Loucy (cell line): ENCODE data around the gene PRIMPOL.
"Not testable (repeated sequence)": the region's sequence is repeated elsewhere in the genome, so short reads cannot be mapped to it uniquely, and the experiment has no call there.

Experiments
- H2AFZ ChIP-seq: fragments of 200-600 bp; sonication (generic); 2 replicates; pipeline ENCODE4 v1.6.0; 2016; ENCODE audit warnings: antibody characterized with exemption, mild to moderate bottlenecking, low read length, moderate library complexity
- H3F3A ChIP-seq: fragments of 200-600 bp; 2 replicates; pipeline ENCODE4 v1.6.0; 2016; ENCODE audit warnings: antibody characterized with exemption, low read depth, mild to moderate bottlenecking
- H3K27me3 ChIP-seq: fragments of 200-600 bp; sonication (generic); 2 replicates; pipeline ENCODE4 v1.6.1; 2014; ENCODE audit warnings: low read length, mild to moderate bottlenecking; ENCODE audit not compliant: insufficient read depth, poor library complexity, severe bottlenecking
- H3K36me3 ChIP-seq: fragments of 200-600 bp; sonication (generic); 2 replicates; pipeline ENCODE4 v1.6.1; 2016; ENCODE audit warnings: low read length; ENCODE audit not compliant: insufficient read depth
- H3K4me1 ChIP-seq: fragments of 200-600 bp; sonication (generic); 2 replicates; pipeline ENCODE4 v1.5.1; 2014; ENCODE audit warnings: low read length, mild to moderate bottlenecking; ENCODE audit not compliant: insufficient read depth, poor library complexity, severe bottlenecking
- H3K4me2 ChIP-seq: fragments of 200-600 bp; sonication (generic); 2 replicates; pipeline ENCODE4 v1.6.0; 2014; ENCODE audit warnings: antibody characterized with exemption, low read length, low read depth, mild to moderate bottlenecking; ENCODE audit not compliant: poor library complexity, severe bottlenecking
- H3K4me3 ChIP-seq: fragments of 200-600 bp; sonication (generic); 2 replicates; pipeline ENCODE4 v1.5.1; 2014; ENCODE audit warnings: low read length, mild to moderate bottlenecking, mixed read lengths; ENCODE audit not compliant: poor library complexity, severe bottlenecking
- H3K79me2 ChIP-seq: fragments of 200-600 bp; sonication (generic); 2 replicates; pipeline ENCODE4 v1.6.1; 2014; ENCODE audit warnings: low read length; ENCODE audit not compliant: insufficient read depth
- H3K9ac ChIP-seq: fragments of 200-600 bp; sonication (generic); 2 replicates; pipeline ENCODE4 v1.6.0; 2014; ENCODE audit warnings: mild to moderate bottlenecking, low read depth, low read length, moderate library complexity; ENCODE audit not compliant: poor library complexity, severe bottlenecking
- H3K9me2 ChIP-seq: fragments of 200-600 bp; sonication (generic); replicated peaks from 2 replicates; pipeline ENCODE4 v1.6.1; 2016; ENCODE audit warnings: low read depth, low read length, mixed read lengths
- H3K9me3 ChIP-seq: fragments of 200-600 bp; sonication (generic); 2 replicates; pipeline ENCODE4 v1.6.1; 2014; ENCODE audit warnings: mild to moderate bottlenecking, antibody characterized with exemption, low read length, low read depth; ENCODE audit not compliant: insufficient read depth
- H4K20me1 ChIP-seq: fragments of 200-600 bp; sonication (generic); 2 replicates; pipeline ENCODE4 v1.6.0; 2014; ENCODE audit warnings: antibody characterized with exemption, low read length, mild to moderate bottlenecking; ENCODE audit not compliant: insufficient read depth, poor library complexity, severe bottlenecking
- EZH2phosphoT487 ChIP-seq: fragments of 200-600 bp; IDR thresholded peaks from 2 replicates; pipeline ENCODE4 v1.6.1; 2018; ENCODE audit warnings: antibody characterized with exemption, mild to moderate bottlenecking, moderate library complexity, borderline replicate concordance
- TF ChIP-seq, protein P1 (sequence below): fragments of 200-600 bp; sonication (generic); conservative IDR thresholded peaks from 2 replicates; pipeline ENCODE4 v1.5.1; 2014; ENCODE audit warnings: mild to moderate bottlenecking, antibody characterized with exemption, low read length

Gene PRIMPOL

DNA sequence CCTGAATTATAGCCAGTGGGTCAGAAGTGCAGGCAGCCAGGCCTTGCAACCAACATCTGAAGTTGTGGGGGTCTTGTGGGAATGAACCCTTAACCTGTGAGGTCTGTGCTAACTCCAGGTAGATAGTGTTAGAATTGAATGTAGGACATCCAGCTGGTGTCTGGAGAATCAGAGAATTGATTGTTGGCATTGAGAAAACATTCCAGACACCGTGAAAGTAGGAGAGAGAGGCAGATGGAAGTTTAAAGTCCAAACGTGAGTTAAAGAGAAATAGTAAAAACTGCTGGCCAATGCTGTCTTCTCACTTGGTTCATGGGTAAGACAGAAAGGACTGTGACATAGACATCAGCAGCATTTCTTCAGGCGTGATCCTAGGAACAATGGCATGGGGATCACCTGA lies 28.0 kb upstream of the PRIMPOL start:
- Histone ChIP-seq H2AFZ (no peak overlapping the region), H3K4me2 (no peak overlapping the region), H3K27me3 (no peaks in the 10 kb centered on the region), H3K9me3 (no peaks in the 10 kb centered on the region), H3K9me2 (no peaks in the 10 kb centered on the region), H3F3A (no peaks in the 10 kb centered on the region), H4K20me1 (no peaks in the 10 kb centered on the region), H3K79me2 (no peaks in the 10 kb centered on the region), H3K36me3 (peaks cover under 1% of the 10 kb centered on the region; the same call in 1 of the 2 replicates), H3K4me1 (peaks cover 4% of the 10 kb centered on the region), H3K4me3 (no peak overlapping the region), H3K9ac (no peak overlapping the region)
- TF ChIP-seq, protein P1, sequence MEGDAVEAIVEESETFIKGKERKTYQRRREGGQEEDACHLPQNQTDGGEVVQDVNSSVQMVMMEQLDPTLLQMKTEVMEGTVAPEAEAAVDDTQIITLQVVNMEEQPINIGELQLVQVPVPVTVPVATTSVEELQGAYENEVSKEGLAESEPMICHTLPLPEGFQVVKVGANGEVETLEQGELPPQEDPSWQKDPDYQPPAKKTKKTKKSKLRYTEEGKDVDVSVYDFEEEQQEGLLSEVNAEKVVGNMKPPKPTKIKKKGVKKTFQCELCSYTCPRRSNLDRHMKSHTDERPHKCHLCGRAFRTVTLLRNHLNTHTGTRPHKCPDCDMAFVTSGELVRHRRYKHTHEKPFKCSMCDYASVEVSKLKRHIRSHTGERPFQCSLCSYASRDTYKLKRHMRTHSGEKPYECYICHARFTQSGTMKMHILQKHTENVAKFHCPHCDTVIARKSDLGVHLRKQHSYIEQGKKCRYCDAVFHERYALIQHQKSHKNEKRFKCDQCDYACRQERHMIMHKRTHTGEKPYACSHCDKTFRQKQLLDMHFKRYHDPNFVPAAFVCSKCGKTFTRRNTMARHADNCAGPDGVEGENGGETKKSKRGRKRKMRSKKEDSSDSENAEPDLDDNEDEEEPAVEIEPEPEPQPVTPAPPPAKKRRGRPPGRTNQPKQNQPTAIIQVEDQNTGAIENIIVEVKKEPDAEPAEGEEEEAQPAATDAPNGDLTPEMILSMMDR: no peak
- no peak for TF ChIP-seq EZH2phosphoT487

DNA sequence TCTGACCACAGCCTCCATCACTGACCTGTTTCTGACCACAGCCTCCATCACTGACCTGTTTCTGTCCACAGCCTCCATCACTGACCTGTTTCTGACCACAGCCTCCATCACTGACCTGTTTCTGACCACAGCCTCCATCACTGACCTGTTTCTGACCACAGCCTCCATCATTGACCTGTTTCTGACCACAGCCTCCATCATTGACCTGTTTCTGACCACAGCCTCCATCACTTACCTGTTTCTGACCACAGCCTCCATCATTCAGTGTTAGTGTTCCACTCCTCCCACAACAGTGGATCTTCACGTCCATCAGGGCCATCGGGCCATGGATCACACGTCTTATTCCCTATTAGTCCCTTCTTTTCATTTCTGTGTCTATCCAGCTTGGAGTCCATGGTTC lies 25.0 kb upstream of the PRIMPOL start:
- peaks cover 26% of the 10 kb centered on the region for H3K36me3 ChIP-seq
- H3K4me1 ChIP-seq, H4K20me1 ChIP-seq, H3K4me2 ChIP-seq, H2AFZ ChIP-seq, H3K79me2 ChIP-seq, H3K4me3 ChIP-seq, H3K9me3 ChIP-seq, H3K9me2 ChIP-seq, H3F3A ChIP-seq, H3K9ac ChIP-seq, H3K27me3 ChIP-seq: not testable (repeated sequence)

DNA sequence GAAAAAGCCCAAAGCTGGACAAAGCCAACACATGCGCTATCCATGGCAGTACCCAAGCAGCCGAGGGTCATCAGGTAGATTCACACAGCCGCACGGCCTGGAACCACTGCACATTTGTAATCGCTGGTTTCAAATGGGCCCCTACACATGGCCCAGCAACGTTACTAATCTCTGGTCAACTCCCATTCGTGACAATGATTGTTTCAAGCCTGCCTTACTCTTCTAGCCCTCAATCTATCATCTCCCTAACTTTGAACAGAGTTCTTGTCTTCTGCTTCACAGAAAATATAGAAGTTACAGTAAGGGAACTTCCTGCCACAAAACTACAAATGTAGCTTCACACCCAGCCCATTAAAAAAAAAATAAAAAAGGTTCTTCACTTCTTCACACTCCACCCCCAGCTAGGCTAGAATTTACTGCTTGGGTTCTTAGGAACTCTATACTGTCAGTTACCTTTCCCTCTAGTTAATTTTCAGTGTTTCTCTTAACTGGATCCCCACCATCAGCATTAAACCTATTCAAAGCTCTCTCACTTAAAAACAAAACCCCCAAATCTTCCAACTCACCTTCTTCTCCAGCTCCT lies 24.5 kb upstream of the PRIMPOL start:
- Histone ChIP-seq H3K4me3 (no peak overlapping the region), H3K9me2 (no peaks in the 10 kb centered on the region), H4K20me1 (no peaks in the 10 kb centered on the region), H3K4me2 (no peak overlapping the region), H3K27me3 (no peaks in the 10 kb centered on the region), H3K9ac (no peak overlapping the region), H3K4me1 (peaks cover 6% of the 10 kb centered on the region), H3K79me2 (no peaks in the 10 kb centered on the region), H3F3A (no peaks in the 10 kb centered on the region; the same call in 1 of the 2 replicates), H2AFZ (no peak overlapping the region), H3K9me3 (no peaks in the 10 kb centered on the region), H3K36me3 (peaks cover 32% of the 10 kb centered on the region)
- TF ChIP-seq, protein P1: no peak
- TF ChIP-seq EZH2phosphoT487: no peak

DNA sequence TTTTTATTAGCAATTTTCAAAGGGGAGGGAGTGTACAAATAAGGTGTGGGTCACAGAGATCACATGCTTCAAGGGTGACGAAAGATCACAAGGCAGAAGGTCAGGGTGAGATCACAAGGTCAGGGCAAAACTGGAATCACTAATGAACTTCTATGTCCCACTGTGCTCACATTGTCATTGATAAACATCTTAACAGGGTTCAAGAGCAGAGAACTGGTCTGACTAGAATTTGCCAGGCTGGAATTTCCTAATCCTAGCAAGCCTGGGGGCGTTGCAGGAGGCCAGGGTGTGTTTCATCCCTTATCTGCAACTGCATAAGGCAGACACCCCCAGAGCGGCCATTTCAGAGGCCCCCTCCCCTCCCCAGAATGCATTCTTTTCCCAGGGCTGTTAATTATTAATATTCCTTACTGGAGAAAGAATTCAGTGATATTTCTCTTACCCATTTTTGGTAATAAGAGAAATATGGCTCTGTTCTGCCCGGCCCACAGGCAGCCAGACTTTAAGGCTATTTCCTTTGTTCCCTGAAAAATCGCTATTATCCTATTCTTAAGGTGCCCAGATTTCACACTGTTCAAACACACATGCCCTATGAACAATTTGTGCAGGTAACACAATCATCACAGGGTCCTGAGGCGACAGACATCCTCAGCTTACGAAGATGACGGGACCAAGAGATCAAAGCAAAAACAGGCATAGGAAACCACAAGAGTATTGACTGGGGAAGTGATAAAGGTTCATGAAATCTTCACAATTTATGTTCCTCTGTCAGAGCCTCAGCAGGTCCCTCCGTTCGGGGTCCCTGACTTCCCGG lies 23.5 kb upstream of the PRIMPOL start:
- H4K20me1 ChIP-seq, H3K4me1 ChIP-seq, H3K9me2 ChIP-seq, H2AFZ ChIP-seq, H3K79me2 ChIP-seq, H3K27me3 ChIP-seq, H3F3A ChIP-seq, H3K9me3 ChIP-seq, H3K4me3 ChIP-seq, H3K9ac ChIP-seq, H3K4me2 ChIP-seq: not testable (repeated sequence)
- H3K36me3 ChIP-seq: peaks cover 41% of the 10 kb centered on the region
